ENCODE data around the gene ASAP2.

The ASAP2 gene

DNA sequence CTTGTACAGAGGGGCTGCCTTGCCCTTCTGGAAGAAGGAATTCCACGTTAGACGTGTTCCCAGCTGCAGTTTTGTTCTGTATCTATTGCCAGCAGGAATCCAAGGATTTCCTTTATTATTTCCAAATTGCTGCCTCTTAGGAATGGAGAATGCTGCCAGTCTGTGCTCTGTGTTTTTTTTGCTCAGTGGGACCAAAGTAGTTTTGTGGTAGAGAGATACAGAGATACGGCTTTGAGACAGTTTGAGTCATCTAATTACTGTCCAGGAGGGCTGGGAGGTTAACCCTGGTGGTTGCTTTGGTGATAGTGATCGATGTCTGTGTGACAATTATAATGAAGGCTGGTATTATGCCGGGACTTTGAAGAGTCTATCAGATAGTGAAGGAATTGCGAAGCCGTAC, 26.3 kb downstream of the ASAP2 start:
- no peak for DNase-seq

DNA sequence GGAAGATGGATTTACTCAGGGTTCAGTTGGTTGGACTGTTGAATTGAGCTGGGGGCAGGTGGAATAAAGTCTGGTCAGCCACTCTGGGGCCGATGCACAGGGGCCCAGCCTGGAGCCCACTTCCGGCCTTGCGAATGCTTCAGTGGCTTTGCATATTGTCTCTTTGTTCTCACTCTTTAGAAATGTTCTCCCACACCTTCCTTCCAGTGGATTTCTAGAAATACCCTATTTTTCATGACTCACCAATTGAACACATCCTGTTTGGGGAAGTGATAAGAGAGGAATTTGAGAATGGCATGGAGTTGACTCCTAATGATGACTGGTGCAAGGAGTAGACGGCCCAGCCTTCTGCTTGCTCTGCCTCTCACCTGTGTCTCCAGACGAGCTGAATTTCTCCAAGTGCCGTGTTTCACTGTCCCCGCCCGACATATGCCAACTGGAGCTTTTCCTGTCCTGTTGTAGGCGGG, 28.1 kb downstream of the ASAP2 start:
- DNase-seq = no peak

DNA sequence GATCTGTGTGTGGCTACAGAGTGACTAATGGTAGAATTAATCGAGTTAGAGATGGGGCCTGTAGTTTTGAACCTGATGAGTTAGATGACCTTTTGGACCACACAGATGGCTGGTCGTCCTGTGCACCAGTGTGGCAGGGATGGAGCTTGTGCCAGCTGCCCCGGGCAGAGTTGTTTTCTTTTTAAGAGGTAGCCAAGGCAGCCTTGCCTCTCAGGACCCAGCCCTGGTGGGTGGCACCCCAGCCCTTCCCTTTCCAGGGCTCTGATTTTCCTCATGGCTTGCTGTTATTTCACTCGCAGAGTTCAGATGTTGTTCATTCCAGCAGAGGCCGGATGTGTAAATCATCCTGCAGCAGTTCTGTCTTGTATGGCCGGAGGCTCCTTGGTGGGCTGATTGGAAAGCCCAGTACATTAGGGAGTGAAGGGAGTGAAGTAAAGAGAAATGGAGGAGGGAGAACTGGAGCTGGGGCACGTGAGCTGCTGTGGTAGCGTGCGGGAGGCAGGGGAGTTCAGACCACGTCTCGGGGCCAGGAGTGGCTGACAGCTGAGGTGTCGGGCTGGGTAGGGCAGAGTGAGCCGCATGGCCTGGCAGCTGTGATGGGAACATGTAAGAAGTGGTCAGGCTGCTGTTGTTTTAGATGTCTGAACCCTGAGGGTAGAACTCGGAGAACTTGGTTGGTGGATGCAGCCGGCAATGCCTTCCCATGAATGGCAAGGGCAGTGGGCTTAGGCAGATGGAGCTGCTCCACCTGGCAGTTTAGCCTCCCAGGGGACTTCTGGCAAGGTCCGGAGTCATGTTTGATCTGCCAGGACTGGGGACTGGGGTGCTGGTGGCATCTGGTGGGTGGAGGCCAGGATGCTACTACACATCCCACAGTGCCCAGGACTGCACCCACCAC, 28.8 kb downstream of the ASAP2 start:
- no peak for DNase-seq

DNA sequence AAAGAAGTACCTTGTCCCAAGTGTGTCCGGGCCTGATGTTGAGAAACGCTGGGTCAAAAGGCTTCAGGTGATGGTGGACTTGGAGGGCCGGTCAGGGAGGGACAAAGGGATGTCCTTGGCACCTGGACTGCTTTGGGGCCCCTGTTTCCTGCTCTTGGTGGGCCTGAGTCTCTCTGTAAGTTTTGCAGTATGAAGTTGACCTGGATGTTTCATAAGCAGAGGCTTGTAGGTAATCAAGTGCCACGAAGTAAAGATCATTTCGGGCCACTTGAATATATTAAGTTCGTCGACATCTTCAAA, 29.4 kb downstream of the ASAP2 start:
- DNase-seq = no peak

DNA sequence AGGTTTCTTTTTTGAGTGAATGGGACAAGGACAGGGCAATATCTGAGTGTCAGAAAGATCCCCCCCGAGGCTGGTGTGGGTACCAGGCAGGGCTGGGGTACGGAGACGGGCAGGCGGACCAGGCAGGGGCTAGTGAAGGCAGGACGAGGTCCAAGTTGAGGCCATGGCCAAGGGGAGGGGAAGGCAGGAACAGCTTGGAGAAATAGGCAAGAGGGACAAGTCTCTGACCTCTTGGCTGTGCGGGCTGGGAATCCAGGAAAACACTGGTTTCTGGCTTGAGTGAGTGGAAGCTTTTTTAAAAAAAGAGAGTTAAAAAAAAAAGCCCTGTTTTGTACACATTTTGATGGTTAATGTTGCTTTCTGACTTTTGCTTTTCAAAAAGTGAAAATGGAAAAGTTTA, 30.3 kb downstream of the ASAP2 start:
- DNase-seq = no peak

DNA sequence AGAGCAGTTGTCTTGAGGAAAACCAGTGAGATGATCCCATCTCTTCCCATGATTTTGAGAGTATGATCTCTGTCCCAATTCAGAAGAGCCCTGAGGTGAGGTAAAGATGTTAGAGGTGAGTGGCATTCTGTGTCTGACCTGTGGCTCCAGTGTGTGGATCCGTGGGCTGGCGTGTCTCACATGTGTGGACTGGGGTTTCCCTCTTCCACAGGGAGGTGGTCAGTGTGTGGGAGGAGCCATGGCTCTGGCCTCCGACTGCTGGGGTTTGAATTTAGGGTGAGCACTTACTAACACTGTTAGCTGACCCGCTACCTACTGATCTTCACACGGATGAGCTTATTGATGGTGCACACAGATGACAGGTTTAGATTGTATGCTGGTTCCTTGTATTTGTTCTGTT, 31.2 kb downstream of the ASAP2 start:
- no peak for DNase-seq

DNA sequence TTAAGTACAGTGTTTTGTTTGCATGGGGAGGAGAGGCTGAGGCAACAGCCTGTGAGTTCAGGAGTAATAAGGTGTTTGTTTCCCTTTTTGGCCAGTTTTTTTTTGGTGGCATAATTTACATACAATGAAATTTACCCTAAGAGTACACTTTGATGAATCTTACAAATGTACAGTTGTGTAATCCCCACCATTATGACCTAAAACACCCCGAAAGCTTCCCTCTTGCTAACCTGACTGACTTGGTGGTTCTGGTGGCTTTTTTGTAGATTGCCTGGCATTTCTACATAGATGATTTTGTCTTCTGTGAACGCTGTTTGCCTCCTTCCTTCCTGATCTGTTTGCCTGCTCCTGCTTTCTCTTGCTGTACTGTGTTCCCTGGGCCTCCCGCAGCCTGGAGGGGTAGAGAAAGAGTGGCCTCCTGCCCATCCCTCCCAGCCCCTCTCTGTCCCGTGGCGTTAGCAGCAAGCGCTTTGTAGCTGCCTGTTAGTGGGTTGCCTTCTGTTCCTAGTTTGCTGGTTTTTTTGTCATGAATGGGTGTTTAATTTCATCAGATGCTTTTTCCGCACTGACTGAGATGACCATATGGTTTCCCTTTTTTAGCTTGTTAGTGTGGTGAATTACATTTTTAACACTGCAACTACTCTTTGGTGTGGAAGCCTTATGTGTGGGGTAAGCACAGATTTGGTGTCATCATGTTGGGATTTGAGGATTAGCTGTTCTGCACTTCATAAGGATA, 32.1 kb downstream of the ASAP2 start:
- no peak for DNase-seq

DNA sequence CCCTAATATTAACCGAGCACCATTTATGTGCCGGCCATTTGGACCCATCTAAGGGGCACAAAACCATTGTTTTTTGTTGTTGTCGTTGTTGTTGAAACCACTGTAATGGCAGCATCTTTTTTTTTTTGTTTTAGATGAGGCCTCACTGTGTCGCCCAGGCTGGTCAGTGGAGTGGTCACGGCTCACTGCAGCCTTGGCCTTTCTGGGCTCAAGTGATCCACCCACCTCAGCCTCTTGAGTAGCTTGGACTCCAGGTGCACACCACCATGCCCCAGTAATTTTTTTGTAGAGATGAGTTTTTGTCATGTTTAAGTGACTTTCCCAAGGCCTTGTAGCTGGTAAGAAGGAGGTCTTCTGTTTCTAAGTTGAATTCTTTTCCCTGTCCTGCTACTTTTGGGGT, 33.0 kb downstream of the ASAP2 start:
- DNase-seq = no peak

DNA sequence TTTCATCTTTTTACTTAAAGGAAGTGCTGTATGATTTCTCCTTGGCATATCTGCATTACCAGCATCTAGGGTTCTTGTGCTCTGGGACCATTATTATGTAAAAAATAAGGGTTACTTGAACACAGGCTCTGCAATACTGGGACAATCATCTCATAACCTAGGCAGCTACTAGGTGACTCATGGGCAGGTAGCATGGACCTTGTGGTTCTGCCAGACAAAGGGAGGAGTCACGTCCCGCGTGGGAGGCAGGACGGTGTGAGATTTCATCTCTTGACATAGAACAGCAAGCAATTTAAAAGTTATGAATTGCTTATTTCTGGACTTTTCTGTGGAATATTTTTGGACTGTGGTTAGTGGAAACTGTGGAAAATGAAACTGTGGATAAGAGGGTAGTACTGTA, 34.1 kb downstream of the ASAP2 start:
- no peak for DNase-seq

DNA sequence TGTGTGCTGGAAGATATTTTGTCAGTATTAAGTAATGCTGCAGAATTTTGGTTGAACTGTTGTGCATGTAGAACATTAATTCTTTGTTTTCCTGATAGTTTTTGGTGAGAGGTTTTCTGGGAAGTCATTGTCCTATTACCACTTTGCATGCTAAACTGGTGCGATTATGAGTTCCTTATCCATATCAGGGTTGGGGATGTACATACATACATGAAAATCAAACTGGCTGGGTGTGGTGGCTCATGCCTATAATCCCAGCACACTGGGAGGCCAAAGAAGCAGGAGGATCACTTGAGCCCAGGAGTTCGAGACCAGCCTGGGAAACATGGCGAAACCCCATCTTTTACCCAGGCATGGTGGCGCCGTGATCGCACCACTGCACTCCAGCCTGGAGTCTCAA, 34.6 kb downstream of the ASAP2 start:
- no peak for DNase-seq

DNA sequence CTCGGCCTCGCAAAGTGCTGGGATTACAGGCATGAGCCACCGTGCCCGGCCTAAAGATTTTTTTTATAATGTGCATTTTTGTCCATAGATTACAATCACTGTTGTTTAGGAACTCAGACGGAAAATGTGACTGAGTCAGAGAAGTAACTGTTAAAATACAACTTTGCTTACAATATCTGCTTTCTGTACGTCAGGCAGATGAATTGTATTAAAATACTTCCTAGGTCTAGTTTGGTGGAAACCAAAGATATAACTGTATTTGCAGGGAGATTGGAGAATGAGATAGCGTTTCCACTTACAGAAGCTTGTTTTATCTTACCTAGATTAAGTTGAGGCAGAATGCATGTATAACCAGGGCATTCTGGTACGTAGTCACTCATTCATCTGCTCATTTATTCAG, 36.7 kb downstream of the ASAP2 start:
- no peak for DNase-seq

DNA sequence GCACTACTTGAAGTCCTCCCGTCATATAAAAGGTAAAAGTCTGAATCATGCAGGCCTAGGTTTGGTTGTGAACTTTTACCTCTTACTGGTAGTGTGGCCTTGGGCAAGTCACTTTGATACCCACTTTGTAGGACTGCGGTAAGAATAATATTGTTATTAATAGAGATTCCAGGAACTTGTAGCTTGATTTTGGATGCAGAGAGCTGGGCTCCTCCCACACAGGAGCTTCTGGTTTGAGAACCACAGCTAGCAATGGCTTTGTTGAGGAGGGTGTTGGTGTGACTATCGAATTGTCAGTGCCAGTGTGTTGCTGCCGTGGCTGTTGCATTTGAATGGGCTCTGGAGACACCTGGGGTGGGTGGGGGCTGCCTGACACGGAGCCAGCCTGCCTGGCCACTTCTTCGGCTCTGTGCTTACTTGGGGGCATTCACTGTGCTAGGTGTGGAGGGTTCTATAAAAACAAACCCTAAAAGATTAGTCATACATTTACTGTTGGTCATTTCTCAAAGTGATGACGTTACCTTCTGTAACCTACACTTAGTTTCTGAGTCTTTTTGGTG, 38.5 kb downstream of the ASAP2 start:
- no peak for DNase-seq

DNA sequence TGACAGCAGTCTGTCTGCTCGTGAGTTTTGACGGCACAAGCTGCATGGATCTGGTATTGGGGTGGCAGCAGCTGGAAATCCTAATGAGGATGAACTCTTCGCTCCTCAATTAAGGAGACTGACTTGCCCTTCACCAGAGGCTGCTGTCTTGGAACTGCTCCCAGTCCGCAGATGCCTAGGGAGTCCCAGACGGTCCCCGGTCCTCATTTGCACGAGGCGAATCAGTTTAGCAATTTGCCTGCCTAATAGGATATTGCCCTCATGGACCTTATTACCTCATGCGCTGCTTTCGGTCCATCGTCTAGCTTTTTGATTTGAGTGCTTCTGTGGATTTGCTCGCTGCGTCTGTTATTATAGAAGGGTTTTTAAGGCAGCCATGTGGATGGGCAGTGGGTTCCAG, 40.6 kb downstream of the ASAP2 start:
- no peak for DNase-seq

DNA sequence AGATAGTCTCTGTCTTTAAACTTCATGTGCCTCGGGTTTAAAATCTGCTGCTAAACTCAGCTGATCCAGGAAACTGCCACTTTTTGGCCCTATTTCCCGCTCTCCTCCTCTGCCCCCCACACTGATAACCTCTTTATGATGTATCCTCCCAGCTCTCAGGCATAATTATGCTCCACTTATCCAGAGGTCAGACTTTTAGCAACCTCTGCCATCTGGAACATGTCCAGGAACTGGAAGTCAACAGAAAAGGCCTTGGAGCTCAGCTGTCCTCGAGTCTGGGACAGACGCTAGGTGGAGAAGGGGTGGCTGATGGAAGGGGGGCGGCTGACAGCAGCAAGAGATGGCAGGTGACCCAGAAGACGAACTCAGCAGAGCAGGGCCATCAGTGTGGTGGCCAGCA, 41.2 kb downstream of the ASAP2 start:
- DNase-seq = no peak

DNA sequence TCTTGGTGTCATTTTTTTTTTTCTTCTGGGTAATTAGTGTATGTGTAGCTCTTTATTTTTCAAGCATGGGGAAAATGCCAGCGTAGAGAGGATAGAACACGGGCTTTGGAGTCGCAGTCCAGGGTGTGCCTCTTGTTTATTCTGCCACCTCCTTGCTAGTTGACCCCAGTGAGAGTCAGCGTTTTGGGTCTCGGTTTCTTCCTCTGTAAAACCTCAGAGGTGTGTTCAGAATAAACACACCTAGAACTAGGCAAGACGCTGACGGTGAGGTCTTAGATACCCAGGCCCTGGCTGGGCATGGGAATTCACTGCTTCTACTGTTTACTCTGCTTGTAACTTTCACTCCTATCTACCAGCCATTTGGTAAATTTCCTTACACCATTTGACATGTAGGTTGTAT, 41.8 kb downstream of the ASAP2 start:
- DNase-seq = no peak

DNA sequence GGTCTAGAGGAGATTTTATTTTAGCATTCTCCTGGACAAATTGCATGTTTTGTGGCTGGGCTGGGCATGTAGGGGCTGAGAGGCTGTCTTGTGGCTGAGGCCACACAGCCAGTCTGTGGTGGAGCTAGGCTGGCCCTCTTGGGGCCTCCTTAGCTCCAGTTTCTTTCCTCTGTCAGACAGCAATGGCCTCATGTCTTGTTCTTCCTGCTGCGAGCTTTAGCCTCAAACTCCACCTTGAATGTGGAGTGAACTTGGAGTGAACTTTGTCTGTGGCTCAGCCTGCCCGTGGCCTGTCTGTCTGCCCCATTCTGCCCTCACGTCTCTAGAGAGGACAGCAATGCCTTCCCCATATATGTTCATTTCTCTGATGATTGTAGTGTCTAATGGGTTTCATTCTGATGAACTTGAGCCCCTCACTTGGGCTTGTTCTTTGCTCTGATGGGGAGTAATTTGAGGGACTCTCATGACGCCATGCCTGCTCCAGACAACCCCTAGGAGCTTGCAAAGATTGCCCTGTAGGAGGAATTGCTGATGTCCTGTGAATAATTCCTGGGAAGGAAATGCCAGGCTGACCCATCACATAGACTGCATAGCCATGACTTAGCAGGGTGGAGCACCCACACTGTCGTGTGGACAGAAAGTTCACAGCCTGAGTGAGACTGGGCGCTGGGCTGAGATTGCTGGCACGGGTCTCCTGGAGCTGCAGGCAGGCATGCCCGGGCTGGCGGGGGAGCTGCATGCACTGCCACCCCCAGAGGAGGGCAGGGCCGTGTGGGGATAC, 42.6 kb downstream of the ASAP2 start:
- DNase-seq = no peak

DNA sequence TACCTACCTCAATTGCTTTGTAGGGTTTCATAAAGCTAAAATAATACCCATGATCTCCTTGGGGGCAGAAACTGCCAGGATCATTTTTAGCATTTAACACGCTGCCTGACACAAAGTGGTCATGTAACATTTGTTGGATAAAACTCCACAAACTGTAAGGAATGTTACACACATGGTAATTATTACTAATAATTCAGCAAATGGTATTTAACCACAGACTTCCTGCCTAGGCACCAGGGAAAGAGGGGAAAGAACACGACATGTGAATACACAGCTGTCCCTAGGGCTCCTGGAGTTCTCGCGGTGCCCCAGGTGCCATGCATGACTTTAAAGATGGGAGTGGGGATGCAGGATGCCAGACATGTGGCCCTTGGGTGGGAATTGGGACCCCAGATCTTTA, 43.5 kb downstream of the ASAP2 start:
- no peak for DNase-seq

DNA sequence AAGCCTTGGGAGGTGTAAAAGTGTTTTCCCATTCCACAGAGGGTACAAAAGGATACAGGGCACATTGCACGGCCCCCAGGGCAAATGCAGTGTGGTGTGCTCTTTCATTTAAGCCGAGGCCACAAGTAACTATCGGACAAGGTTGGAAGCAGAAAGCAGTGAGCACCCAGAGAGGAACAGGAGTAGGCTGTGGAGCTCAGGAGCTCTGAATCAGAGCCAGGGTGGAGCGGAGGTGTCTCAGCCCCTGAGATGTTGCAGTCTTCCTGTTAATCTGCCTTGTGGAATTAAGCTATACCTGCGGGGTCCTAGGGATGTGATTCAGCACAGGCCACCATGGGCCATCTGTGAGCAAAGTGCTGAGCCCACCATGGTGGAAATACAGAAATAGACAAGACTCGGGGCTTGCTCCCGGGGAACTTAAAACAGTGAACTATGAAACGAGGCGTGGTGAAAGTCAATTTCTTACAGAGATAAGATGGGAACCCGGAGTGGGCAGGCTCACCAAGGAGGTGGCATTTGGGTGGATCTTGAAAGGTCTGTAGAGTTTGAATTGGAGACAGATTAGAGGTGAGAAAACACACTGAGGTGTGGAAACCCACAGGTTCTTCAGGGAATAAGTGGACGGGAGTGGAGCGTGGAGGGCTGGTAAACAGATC, 44.0 kb downstream of the ASAP2 start:
- no peak for DNase-seq

DNA sequence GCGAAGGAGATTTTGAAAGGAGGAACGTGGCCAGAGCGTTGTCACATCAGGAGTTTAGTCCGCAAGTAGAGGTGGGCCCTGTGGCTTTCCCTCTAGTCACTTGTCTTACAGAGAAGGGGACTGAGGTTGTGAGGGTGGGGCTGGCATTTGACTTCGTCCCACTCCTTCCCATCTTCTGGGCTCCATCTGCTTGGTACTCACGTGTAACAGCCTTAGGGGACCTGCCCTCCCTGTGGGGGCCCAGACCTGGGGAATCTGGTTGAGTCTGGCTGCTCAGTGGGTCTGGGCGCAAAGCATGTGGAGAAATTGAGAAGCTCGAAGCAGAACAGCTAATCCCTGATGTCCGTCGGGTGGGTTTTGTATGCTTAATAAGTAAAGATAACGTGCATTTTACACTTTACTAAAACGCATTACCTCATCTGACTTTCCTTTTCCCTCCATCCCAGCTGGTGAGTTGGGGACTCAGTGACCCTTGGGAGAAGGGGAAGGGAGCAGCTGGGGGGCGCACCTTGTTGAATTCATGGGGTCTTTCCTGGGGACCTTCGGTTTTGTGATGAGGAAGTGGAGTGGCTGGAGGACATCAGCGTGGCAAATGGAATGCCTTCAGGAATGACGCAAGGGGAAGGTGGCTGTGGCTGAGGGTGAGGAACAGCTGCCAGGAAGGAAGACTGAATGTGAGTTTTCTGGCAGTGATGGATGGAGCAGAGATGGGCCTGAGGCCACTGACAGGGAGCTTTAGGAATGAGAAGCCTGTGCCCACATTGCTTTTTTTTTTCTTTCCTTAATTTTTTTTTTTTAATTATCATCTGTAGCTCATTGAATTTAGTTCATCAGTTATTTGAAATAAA, 44.8 kb downstream of the ASAP2 start:
- no peak for DNase-seq

DNA sequence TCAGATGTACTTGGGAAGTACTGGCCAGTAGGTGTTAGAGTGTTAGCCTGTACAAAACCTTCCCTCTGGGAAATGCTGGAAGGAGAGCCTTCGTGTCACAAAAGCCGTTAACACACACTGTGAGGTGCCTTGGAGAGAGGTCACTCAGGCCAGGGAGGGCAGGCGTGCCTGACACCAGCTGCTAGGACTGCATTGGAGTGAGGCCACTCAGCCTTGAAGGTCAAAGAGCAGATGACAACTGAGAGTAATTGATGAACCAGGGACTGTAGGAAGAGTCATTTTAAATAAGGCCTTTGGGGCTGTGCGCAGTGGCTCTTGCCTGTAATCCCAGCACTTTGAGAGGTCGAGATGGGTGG, 45.4 kb downstream of the ASAP2 start:
- no peak for DNase-seq

DNA sequence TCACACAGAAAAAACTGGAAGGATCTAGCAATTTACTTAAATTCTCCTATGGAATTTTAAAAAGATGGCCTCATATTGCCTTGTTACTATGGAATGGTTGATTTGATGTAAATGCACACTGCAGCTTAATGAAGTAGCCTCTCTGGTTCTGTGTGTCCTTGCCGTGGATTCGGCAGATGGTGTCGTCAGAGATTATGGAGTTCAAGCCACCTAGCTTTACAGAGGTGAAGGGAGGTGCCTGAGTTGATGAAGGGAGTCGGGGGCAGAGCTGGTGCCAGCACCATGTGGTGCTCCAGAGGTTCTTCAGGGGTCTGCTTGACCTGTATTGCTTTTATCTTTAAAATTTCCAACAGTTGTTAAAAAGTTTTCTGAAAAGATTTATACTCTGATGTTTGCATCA, 48.8 kb downstream of the ASAP2 start:
- DNase-seq = no peak

DNA sequence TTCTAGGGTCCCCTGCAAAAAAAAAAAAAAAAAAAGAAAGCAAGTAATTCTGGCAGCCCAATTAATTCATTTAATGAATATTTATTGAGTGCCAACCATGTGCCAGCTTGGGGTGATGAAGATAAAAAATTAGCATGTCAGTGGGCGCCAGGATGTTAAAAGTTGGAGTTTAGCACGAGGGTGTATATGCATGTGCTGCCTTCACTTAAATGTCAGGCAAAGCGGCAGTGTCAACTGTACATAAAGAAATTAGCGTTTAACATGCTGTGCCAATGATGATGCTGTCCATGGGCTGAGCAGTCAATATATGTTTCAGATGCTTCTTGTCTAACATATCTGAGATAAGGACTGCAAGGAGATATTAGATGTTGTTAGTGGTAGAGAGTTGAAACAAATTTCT, 49.5 kb downstream of the ASAP2 start:
- no peak for DNase-seq
